T-helper 1 cell (primary cell): Measurements from ENCODE around the gene YARS1.

ENCODE experiments used
- DNase-seq, 5 donors: peaks; one replicate each; pipeline ENCODE4 v3.0.0-alpha.2; 2012 to 2020

YARS1 gene

GRCh38 chr1:32761936-32762335, 55.2 kb downstream of the YARS1 start:
- no peak for DNase-seq

- DNase-seq, result no peak
These were observed 55.8 kb downstream of the YARS1 start for GRCh38 chr1:32761253-32761877.

GRCh38 chr1:32759997-32760623, 57.0 kb downstream of the YARS1 start:
- DNase-seq, result no peak

- DNase-seq, result no peak
These were observed 57.6 kb downstream of the YARS1 start for GRCh38 chr1:32759521-32759981.

- no peak for DNase-seq
These were observed 58.2 kb downstream of the YARS1 start for GRCh38 chr1:32758795-32759430.

GRCh38 chr1:32758177-32758794, 58.9 kb downstream of the YARS1 start:
- no peak for DNase-seq

GRCh38 chr1:32757213-32757895, 59.8 kb downstream of the YARS1 start:
- no peak for DNase-seq

GRCh38 chr1:32755810-32756159, 61.4 kb downstream of the YARS1 start:
- no peak for DNase-seq

GRCh38 chr1:32755098-32755809, 61.9 kb downstream of the YARS1 start:
- DNase-seq, result no peak

- DNase-seq, result peak in 3 of 5 donors; percentile 18 to 24 (median 19)
These were observed 62.7 kb downstream of the YARS1 start for GRCh38 chr1:32754317-32755097.

GRCh38 chr1:32753532-32754316, 63.4 kb downstream of the YARS1 start:
- peak; percentile 53 to 78 (median 62) for DNase-seq

- DNase-seq, result no peak
These were observed 67.4 kb downstream of the YARS1 start for GRCh38 chr1:32749771-32750170.

GRCh38 chr1:32749332-32749731, 67.8 kb downstream of the YARS1 start:
- DNase-seq, result no peak

GRCh38 chr1:32748926-32749325, 68.2 kb downstream of the YARS1 start:
- DNase-seq, result no peak

GRCh38 chr1:32748348-32748747, 68.8 kb downstream of the YARS1 start:
- DNase-seq, result no peak

- DNase-seq, result no peak
These were observed 71.0 kb downstream of the YARS1 start for GRCh38 chr1:32746130-32746529.

GRCh38 chr1:32744071-32744425, 73.1 kb downstream of the YARS1 start:
- no peak for DNase-seq

GRCh38 chr1:32743380-32744070, 73.6 kb downstream of the YARS1 start:
- no peak for DNase-seq

GRCh38 chr1:32742956-32743355, 74.2 kb downstream of the YARS1 start:
- no peak for DNase-seq
